Suprapubic skin (tissue), 4 donors: ENCODE results near the gene LAMC3. TPM values are rescaled to one million over a fixed set of nuclear protein-coding genes. Genes with fewer than 3 reads are reported as not detected.

ENCODE experiments used
- DNase-seq, 2 donors: peaks; one replicate each; pipeline ENCODE4 v3.0.0-alpha.2; 2019; ENCODE audit warnings: low spot score in 2 of 2
- H3K27ac ChIP-seq: fragments of 200-600 bp; sonication (generic); one replicate; pipeline ENCODE4 v1.5.1; 2019
- H3K27me3 ChIP-seq: fragments of 200-600 bp; sonication (generic); one replicate; pipeline ENCODE4 v1.5.1; 2019
- H3K36me3 ChIP-seq: fragments of 200-600 bp; sonication (generic); one replicate; pipeline ENCODE4 v1.5.1; 2019
- H3K4me1 ChIP-seq: fragments of 200-600 bp; sonication (generic); one replicate; pipeline ENCODE4 v1.5.1; 2019
- H3K4me3 ChIP-seq: fragments of 200-600 bp; sonication (generic); one replicate; pipeline ENCODE4 v1.5.1; 2019; ENCODE audit warnings: mild to moderate bottlenecking
- H3K9me3 ChIP-seq: fragments of 200-600 bp; sonication (generic); one replicate; pipeline ENCODE4 v1.5.1; 2019
- EP300 ChIP-seq: sonication (generic); formaldehyde crosslinking; IDR thresholded peaks from one replicate; pipeline ENCODE4 v1.6.1; 2017; ENCODE audit warnings: antibody characterized with exemption
- POLR2A ChIP-seq, 2 donors: fragments of 450-650 bp; IDR thresholded peaks; one replicate each; pipeline ENCODE4 v1.6.1; 2017; ENCODE audit warnings: antibody characterized with exemption in 2 of 2, mild to moderate bottlenecking in 2 of 2, moderate library complexity in 2 of 2
- POLR2AphosphoS5 ChIP-seq, 3 donors: sonication (generic); formaldehyde crosslinking; IDR thresholded peaks; one replicate each; pipeline ENCODE4 v1.6.1; 2017; ENCODE audit warnings: antibody characterized with exemption in 3 of 3
- WGBS: methylation state at CpG from one replicate; pipeline ENCODE4 v1.1.5; 2018; 5-methylcytosine and 5-hydroxymethylcytosine counted together
- total RNA-seq, 4 donors: library from RNA; depleted of rRNA; stranded (reverse); fragments of >200 nt; gene quantifications; one replicate each; pipeline ENCODE4 v1.1.0, GENCODE V29; 2016
- TF ChIP-seq, protein P1 (sequence below), 2 donors: fragments of 200-600 bp in 1 of 2; fragments of 450-650 bp in 1 of 2; sonication (generic) in 1 of 2; IDR thresholded peaks; one replicate each; pipeline ENCODE4 v1.5.1; 2016 to 2019; ENCODE audit warnings: antibody characterized with exemption in 2 of 2, mild to moderate bottlenecking in 1 of 2, moderate library complexity in 1 of 2

LAMC3 gene
- total RNA-seq, 4 donors from 2014 or later: 4.0 to 16.9 (median 5.2) TPM

DNA sequence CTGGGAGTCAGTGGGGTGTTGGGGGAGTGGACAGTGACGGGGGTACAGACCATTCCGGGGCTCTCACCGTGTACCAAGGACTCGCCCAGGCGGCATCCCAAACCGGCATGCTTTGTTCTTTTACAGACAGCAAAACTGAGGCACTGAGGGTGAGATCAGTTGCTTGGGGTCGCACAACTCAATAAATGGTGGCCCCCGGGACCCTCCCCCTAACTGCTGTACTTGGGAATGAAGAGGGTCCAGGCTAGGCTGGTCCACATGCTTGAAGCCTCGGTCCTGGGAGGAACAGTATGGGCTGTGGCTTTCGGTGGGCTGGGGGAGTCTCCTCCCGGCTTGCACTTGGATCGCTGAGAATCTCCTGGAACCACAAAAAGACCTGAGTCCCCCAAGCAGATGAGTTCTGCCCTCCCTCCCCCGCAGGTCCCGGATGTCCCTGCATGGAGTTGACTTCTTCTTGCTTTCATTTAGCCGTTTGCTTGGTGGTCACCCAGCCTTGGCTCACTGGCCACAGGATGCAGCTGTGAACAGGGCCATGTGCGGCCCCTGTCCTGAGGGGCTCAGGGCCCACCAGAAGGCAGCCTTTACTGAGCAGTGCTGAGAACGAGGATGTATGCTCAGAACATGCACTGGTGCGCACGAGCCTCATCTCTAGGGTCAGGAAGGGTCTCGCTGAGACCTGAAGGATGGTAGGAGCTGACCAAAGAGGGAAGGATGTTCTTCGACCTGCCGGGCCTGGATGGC is 4.2 kb downstream of the LAMC3 start:
- Histone ChIP-seq H3K27ac (peak overlapping the region; percentile 38), H3K9me3 (no peaks in the 10 kb centered on the region), H3K36me3 (no peaks in the 10 kb centered on the region), H3K4me1 (peaks cover 17% of the 10 kb centered on the region), H3K27me3 (peaks cover 67% of the 10 kb centered on the region), H3K4me3 (no peak overlapping the region)
- no peak for TF ChIP-seq POLR2AphosphoS5 (IDR thresholded peaks at IDR 0.05)
- no peak for TF ChIP-seq POLR2A (IDR thresholded peaks at IDR 0.05)
- TF ChIP-seq, protein P1, sequence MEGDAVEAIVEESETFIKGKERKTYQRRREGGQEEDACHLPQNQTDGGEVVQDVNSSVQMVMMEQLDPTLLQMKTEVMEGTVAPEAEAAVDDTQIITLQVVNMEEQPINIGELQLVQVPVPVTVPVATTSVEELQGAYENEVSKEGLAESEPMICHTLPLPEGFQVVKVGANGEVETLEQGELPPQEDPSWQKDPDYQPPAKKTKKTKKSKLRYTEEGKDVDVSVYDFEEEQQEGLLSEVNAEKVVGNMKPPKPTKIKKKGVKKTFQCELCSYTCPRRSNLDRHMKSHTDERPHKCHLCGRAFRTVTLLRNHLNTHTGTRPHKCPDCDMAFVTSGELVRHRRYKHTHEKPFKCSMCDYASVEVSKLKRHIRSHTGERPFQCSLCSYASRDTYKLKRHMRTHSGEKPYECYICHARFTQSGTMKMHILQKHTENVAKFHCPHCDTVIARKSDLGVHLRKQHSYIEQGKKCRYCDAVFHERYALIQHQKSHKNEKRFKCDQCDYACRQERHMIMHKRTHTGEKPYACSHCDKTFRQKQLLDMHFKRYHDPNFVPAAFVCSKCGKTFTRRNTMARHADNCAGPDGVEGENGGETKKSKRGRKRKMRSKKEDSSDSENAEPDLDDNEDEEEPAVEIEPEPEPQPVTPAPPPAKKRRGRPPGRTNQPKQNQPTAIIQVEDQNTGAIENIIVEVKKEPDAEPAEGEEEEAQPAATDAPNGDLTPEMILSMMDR (IDR thresholded peaks at IDR 0.05): no peak
- no peak for TF ChIP-seq EP300
- WGBS: 78% methylated on average over 14 of the region's 22 CpGs
- DNase-seq: no peak

DNA sequence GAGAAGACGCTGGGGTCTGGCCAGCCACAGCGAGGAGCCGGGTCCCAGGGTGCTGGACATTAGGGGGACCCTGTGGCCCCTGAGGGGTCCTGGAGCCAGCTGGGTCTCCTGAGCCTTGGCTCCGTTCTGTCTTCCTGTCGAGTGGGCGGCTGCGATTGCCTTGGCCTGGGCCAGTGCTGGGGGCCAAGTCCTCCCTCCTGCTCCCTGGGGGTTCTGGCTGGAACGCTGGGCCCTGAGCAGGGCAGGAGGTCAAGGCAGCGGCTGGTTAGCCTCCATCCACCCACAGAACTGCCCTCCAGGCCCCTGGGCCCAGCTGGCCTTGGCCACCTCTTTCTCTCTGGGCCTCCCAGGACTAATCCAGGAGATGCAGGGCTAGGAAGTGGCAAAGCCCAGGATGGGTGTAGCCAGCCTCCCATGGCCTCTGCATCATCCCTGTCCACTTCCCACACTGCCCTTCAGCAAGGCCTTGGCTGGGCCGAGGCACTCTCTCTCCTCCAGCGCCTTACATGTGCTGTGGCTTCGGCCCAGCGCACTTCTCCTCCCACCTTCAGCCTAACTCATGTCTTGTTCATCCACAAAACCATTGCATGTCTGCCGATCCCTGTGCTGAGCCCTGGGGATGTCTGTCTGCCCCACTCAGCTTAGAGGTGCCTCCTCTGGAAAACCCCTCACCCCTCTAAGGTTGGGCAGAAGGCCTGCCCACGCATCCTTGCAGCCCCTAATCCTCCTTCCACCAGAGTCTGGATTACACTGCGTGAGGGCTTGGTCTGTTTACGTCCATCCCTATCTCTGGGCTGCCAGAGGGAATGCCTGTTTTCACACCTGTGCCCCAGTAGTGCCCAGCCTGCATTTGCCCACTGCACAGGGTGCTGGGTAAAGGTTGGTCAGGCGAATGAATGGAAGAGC is 5.0 kb downstream of the LAMC3 start:
- peaks cover 62% of the 10 kb centered on the region for H3K27me3 ChIP-seq
- H3K4me1 ChIP-seq: peaks cover 11% of the 10 kb centered on the region
- TF ChIP-seq POLR2A (IDR thresholded peaks at IDR 0.05): no peak
- TF ChIP-seq EP300: no peak
- TF ChIP-seq, protein P1 (IDR thresholded peaks at IDR 0.05): no peak
- no peak for TF ChIP-seq POLR2AphosphoS5 (IDR thresholded peaks at IDR 0.05)
- no peak for DNase-seq
- 78% methylated on average over 13 of the region's 18 CpGs for WGBS
- H3K27ac ChIP-seq: peak overlapping the region; percentile 38
- H3K4me3 ChIP-seq: no peak overlapping the region
- no peaks in the 10 kb centered on the region for H3K36me3 ChIP-seq
- no peaks in the 10 kb centered on the region for H3K9me3 ChIP-seq

DNA sequence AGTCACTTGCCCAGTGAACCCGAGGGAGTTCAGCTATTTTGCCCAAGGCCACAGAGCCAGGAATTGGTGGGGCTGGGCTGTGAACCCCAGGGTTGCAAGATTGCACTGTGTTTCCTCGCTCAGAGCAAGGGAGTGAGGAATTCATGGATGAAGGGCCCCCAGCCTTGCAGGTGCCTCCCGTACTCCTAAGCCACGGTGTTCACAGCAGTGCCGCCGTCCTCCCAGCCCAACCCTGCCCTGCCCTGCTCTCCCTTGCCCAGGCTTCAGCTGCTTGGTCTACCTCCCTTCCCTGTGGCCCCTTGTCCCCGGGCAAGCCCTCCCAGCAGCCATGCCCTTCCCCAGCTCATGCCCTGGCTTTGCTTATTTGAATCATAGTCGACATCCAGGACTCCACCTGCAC is 6.1 kb downstream of the LAMC3 start:
- no peak overlapping the region for H3K27ac ChIP-seq
- WGBS: 83% methylated on average over 2 of the region's 8 CpGs
- H3K9me3 ChIP-seq: no peaks in the 10 kb centered on the region
- no peak overlapping the region for H3K4me3 ChIP-seq
- peaks cover 56% of the 10 kb centered on the region for H3K27me3 ChIP-seq
- TF ChIP-seq POLR2AphosphoS5 (IDR thresholded peaks at IDR 0.05) (no peak), POLR2A (IDR thresholded peaks at IDR 0.05) (no peak), EP300 (no peak)
- TF ChIP-seq, protein P1 (IDR thresholded peaks at IDR 0.05): no peak
- H3K36me3 ChIP-seq: no peaks in the 10 kb centered on the region
- H3K4me1 ChIP-seq: peaks cover 6% of the 10 kb centered on the region
- no peak for DNase-seq

DNA sequence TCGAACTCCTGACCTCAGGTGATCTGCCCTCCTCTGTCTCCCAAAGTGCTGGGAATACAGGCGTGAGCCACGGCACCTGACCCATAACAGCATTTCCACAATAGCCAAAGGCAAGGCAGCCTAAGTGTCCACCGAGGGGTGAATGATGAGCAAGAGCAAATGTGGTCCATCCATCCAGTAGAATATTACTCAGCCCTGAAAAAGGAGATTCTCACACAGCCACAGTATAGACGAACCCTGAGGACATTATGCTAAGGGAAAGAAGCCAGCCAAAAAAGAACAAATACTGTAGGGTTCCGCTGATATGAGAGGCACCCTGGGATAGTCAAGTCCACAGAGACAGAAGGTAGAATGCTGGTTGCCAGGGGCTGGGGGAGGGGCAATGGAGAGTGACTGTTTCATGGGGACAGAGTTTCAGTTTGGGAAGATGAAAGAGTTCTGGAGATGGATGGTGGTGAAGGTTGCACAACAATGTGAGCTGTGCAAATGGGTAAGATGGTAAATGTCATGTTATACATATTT is 7.0 kb downstream of the LAMC3 start:
- peaks cover 50% of the 10 kb centered on the region for H3K27me3 ChIP-seq
- WGBS: 93% methylated on average over 6 of the region's 6 CpGs
- no peaks in the 10 kb centered on the region for H3K9me3 ChIP-seq
- no peak overlapping the region for H3K4me3 ChIP-seq
- no peak for DNase-seq
- H3K36me3 ChIP-seq: no peaks in the 10 kb centered on the region
- H3K4me1 ChIP-seq: peaks cover 6% of the 10 kb centered on the region
- no peak for TF ChIP-seq EP300
- TF ChIP-seq, protein P1 (IDR thresholded peaks at IDR 0.05): no peak
- no peak for TF ChIP-seq POLR2A (IDR thresholded peaks at IDR 0.05)
- no peak for TF ChIP-seq POLR2AphosphoS5 (IDR thresholded peaks at IDR 0.05)
- H3K27ac ChIP-seq: no peak overlapping the region

DNA sequence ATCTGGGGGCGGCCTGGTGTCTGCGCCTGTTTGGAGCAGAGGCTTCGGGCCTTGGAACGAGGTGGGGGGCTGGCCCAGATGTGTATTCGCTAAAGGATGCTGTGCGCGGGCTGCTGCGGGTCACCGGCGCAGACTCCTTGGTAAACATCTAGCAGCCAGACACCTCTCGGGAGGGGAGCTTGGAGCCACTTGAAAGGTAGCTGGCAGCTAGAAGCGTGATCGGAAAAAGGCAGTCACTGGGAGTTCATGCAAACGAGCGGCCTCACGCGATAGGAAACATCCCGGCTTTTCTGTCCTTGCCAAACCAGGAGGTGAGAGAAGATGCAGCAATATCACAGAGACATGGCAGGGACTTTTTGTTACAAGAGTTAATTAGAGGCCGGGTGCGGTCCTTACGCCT is 8.1 kb downstream of the LAMC3 start:
- 46% methylated on average over 19 of the region's 21 CpGs for WGBS
- H3K27ac ChIP-seq: peak overlapping the region; percentile 65
- no peaks in the 10 kb centered on the region for H3K36me3 ChIP-seq
- no peaks in the 10 kb centered on the region for H3K9me3 ChIP-seq
- H3K27me3 ChIP-seq: peaks cover 38% of the 10 kb centered on the region
- H3K4me3 ChIP-seq: no peak overlapping the region
- TF ChIP-seq POLR2AphosphoS5 (IDR thresholded peaks at IDR 0.05) (peak in 1 of 3 donors; percentile 47), EP300 (no peak), POLR2A (IDR thresholded peaks at IDR 0.05) (no peak)
- TF ChIP-seq, protein P1 (IDR thresholded peaks at IDR 0.05): no peak
- peak in 1 of 2 donors; percentile 83 for DNase-seq
- peaks cover 3% of the 10 kb centered on the region for H3K4me1 ChIP-seq
